Occipital lobe (tissue), 2 donors: ENCODE measurements around the gene S1PR4. TPM values are rescaled to one million over a fixed set of nuclear protein-coding genes. Genes with fewer than 3 reads are reported as not detected.
"Not testable (repeated sequence)": the region's sequence is repeated elsewhere in the genome, so short reads cannot be mapped to it uniquely, and the experiment has no call there.

Source experiments
- DNase-seq: peaks from one replicate; lab custom pipeline; 2025; lab: John Stamatoyannopoulos, UW
- total RNA-seq: library from RNA; depleted of rRNA; stranded (reverse); fragments of >200 nt; gene quantifications from one replicate; pipeline ENCODE4 v1.2.3, GENCODE V29; 2014

Gene S1PR4
- total RNA-seq, 1 donor from 2014 or later = 0.16 TPM

GRCh38 chr19:3193256-3194105 is 14.9 kb downstream of the S1PR4 start:
- no peak for DNase-seq

- DNase-seq = no peak
Measured at GRCh38 chr19:3194106-3195087, 15.8 kb downstream of the S1PR4 start.

GRCh38 chr19:3196064-3196932 is 17.7 kb downstream of the S1PR4 start:
- no peak for DNase-seq

GRCh38 chr19:3196933-3197205 is 18.3 kb downstream of the S1PR4 start:
- DNase-seq = no peak

- DNase-seq = no peak
Measured at GRCh38 chr19:3198901-3199700, 20.5 kb downstream of the S1PR4 start.

- DNase-seq = no peak
Measured at GRCh38 chr19:3201072-3201700, 22.6 kb downstream of the S1PR4 start.

GRCh38 chr19:3201911-3202310 is 23.3 kb downstream of the S1PR4 start:
- no peak for DNase-seq

GRCh38 chr19:3202346-3202745 is 23.8 kb downstream of the S1PR4 start:
- DNase-seq = no peak

- DNase-seq = not testable (repeated sequence)
Measured at GRCh38 chr19:3202895-3203294, 24.3 kb downstream of the S1PR4 start.

GRCh38 chr19:3203805-3204645 is 25.5 kb downstream of the S1PR4 start:
- no peak for DNase-seq

GRCh38 chr19:3204646-3205275 is 26.2 kb downstream of the S1PR4 start:
- no peak for DNase-seq

- no peak for DNase-seq
Measured at GRCh38 chr19:3206216-3206953, 27.8 kb downstream of the S1PR4 start.

- no peak for DNase-seq
Measured at GRCh38 chr19:3207461-3208242, 29.1 kb downstream of the S1PR4 start.

GRCh38 chr19:3208317-3209207 is 30.0 kb downstream of the S1PR4 start:
- no peak for DNase-seq

GRCh38 chr19:3210347-3211017 is 31.9 kb downstream of the S1PR4 start:
- no peak for DNase-seq

GRCh38 chr19:3211191-3211590 is 32.6 kb downstream of the S1PR4 start:
- DNase-seq = no peak
